ENCODE data around the gene HAO1.
"Not testable (repeated sequence)": the region's sequence is repeated elsewhere in the genome, so short reads cannot be mapped to it uniquely, and the experiment has no call there.

Gene HAO1
- 0 reads per million in 2 experiments for total RNA-seq

DNA sequence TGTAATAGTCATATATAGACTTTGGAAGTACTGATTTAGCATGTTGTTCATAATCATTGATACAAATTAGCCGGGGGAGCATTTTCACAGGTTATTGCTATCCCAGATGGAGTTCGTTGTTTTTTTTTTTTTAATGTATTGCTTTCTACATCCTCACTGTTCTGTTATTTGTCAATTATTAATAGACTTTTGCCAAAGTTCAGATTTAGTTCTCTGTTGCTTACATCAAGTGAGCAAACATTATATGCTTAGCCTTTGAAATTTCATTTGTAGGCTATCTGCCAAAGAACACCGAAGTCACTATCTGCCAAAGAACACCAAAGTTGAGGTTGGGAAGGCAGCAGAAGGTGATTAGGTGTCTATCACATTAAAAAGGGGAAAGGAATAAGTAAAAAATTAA is at the start of gene HAO1:
TSS of gene HAO1 (minus strand) at position 118 of the 400 bp plus-strand sequence. CDS start at position 82, 36 bp downstream.
- DNase-seq (ENCODE audit: low read depth), result no peak

DNA sequence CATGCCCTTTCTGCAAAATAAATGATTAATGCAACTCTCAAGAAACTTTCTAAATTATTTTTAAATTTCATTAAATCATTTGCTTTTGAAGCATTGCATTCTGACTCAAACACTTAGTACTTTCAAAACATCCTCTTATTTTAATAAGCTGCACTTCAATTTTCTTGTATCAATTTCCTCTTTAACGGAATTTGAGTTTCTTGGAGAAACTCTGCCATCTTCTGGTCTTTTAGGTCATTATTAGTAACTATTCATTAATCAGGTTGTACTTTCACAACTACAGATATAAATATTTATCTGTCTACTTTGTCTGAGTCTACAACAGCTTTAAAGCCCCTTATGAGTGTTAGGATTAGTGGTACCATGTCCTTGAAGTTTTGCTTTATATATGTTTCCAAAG is 49.1 kb upstream of the HAO1 start:
- no peak for DNase-seq (ENCODE audit: low read depth)

DNA sequence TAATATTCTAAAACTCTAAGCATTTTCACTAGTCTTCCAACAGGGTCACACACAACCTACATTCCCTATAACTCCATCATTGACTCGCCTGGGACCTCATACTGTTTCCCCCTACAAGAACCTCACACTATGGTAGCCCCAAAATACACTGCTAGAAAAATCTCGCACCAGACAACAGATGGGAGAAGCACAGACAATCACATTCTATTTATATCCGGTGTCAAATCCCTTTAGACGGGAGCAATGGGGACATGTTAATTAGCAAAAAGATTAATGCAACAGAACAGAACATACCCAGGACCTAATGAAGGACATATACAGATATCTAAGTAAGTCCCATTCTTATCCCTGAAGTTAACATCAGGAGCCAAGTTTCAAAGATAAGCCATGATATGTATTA is 45.7 kb upstream of the HAO1 start:
- DNase-seq (ENCODE audit: low read depth), result no peak

DNA sequence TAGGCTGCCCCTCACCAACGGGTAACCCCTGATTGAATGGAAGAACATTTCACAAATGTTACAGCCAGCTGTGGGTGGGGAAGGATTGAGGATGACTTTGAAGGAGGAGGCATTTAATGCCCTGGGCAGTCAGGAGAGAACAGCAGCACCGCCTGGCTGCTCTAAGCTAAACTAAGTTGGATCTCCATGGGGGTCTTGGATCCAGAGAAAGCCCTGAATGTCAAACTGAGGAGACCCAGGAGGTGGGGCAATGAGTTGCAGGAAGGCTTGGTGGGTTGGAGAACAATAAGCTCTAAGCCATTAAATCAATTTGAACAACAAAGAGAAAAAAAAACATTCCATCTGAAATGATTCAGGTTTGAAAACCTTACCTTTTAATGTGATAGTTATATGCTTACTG is 43.9 kb upstream of the HAO1 start:
- no peak for DNase-seq (ENCODE audit: low read depth)

DNA sequence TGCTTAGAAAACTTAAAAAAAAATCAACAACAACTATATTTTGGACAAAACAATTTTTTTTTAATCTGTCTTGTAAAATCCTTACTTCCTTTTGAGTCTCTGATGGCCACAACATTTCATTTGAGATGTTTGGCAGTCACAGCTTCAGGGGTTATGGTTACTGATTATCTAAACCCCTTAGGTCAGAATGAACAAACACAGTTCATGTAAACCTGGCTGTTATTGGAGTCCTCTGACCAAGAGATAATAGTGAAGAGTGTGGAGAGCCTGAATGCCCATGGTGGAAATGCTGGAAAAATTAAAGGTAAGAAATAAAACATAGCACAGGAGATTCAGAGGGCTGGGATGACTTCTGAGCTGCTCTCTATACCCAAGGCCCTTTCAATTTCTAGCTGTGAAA is 41.1 kb upstream of the HAO1 start:
- DNase-seq (ENCODE audit: low read depth), result no peak

DNA sequence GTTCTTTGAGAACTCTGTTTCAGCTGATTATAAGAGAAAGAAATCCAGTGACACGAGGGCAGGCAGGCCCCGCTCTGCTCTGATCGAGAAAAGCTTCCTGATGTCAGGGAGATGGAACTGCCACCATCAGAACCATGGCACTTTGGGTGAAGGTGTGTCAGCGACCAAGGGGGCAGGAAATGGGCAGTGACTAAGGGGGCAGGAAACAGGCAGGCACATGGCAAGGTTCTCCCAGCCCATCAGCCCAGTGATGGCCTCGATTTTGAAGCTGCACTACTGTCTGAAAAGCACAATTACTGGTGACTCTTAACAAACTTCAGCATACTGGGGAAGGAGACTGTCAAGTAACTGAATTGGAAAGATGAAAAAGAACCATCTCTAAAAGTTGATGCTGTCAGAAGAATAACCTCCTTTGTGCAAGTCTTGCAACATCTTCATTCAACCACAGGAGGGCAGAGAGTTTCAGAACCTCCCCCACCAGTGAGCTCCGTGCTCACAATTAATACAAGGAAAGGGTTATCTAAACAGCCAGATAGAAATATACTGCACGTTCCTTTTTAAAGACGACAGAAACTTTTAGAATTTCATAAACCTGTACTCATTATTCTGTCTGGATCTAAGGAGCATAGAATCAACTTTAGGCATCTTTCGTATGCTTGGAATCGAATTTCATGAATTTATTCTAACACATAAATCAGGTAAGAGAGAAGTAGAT is 40.2 kb upstream of the HAO1 start:
- no peak for DNase-seq (ENCODE audit: low read depth)

DNA sequence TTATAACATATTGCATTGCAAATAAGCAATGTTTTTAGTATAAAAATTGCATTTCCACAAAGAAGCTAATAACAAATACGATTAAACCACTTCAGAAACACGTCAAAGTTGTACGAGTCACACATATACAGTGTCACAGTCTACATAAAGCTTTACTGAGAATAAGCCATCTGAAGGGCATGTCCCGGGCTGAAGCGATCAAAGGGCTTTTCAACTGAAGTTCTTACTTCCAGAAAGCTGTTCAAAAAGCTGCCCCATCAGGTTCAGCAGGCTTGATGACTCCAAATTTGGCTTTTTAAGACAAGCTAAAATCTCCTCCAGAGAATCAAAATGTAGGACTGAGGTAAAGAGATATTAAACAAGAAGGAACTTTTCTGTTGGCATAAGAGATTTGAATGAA is 37.5 kb upstream of the HAO1 start:
- DNase-seq (ENCODE audit: low read depth), result no peak

DNA sequence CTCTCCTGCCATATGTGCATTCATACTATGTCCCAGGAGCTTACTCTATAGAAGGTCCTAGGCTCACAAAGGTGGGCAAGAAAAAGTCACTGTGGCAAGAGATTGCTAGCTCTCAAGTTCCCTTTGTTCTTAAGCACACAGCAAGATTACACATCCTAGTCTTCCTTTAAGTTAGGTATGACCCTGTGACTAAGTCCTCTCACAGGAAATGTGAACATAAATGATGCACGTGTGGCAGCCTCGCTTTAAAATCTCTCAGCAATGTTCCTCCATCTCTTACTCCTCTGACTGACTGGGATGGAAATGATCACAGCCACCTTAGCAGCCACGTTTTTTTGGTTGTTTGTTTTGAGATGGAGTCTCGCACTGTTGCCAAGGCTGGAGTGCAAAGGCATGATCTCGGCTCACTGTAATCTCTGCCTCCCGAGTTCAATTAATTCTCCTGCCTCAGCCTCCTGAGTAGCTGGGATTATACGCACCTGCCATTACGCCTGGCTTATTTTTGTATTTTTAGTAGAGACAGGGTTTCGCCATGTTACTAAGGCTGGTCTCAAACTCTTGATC is 35.7 kb upstream of the HAO1 start:
- no peak for DNase-seq (ENCODE audit: low read depth)

DNA sequence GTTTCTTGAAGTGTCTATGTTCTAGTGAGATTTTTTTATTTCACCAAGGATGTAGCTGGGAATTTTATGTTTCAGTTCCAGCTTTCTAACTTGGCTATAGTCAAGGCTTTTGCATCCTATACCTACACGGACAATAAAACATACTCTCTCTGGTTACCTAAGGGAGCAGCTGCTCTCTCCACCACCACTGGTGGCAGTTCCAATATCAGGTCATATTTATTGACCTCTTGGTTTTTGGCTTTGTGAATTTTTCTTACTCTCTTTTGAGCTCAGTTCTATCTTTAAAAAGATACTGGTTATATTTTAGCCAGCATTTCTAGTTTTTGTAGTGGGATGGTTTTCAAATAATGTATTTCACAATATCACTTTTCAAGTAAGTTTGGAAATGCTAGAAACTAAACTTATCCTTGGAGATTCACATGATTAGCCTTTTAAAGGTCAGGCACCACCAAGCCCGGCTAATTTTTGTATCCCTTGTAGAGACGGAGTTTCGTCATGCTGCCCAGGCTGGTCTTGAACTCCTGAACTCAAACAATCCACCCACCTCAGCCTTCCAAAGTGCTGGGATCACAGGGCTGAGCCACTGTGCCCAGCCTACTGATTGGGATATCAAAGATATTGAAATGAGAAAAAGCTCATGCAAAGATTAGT is 34.7 kb upstream of the HAO1 start:
- DNase-seq (ENCODE audit: low read depth), result no peak

DNA sequence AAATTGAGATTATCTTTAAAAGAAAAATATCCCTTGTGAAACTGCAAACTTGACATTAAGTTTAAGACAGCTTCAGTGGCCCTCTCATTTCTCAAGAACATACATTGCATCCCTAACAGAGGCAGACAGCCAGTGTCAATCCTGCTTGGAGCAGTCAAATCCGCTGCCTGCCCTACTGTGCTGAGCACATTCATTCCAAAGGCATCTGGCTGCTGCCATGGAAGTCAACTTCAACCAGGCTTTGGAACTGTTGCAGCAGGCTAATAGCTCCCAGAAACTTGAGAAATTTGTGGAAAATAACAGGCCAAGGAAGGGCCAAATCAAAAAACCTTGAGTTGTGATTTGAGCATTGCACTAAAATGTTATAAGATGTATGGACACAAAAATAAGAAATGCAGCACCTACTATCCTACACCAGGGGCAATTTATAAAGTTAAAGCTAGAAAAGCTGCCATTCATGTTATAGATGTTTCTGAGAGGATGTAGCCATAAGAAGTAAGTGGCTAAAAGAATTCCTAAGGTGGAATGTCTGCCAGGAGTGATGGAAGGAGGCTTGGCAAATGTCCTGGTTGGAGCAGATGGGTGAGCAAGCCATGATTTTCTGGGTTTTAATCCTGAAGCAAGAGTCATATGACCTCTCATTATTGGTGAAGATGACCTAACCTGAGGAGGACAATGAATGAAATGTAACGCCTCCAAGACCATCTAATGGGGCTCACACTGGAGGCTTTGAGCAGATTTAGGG is 31.4 kb upstream of the HAO1 start:
- no peak for DNase-seq (ENCODE audit: low read depth)

DNA sequence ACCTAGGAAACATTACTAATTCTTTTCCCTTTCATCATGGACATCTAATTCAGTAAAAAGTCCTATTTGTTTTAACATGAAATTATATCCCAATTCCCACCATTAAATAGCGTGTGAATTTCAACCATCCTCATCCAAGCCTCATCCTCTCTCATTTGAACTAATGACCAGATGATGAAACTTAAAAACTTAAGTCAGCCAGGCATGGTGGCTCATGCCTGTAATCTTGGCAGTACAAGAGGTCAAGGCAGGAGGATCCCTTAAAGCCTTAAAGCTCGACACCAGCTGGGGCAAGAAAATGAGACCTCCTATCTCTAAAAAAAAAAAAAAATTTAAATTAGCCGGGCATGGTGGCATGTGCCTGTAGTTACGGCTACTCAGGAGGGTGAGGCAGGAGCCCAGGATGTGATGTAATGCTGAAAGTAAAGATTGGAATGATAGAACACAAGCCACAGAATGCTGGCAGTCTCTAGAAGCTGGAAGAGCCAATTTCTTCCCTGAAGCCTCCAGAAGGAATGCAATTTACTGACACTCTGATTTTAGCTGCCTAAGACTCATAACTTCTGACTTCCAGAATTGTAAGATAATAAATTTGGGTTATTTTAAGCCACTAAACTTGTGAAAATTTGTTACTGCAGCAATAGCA is 27.1 kb upstream of the HAO1 start:
- DNase-seq (ENCODE audit: low read depth), result no peak

DNA sequence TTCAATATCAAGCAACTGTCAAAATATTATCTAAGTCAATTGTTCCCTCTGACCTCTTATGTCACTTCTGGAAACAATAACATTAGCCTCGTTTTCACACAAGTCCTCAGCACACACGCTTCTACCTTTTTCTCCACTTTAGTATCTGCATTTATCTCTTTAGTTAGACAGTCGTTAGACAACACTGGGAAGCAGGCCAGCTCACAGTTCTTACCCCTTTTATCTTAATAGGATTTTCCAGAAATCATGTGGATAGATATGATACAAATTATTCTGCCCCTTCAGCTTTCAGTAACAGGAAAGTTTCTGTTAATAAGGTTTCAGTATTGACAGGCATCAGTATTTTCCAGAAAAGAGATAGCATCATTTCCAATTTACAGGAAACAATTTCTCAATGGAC is 25.9 kb upstream of the HAO1 start:
- no peak for DNase-seq (ENCODE audit: low read depth)

DNA sequence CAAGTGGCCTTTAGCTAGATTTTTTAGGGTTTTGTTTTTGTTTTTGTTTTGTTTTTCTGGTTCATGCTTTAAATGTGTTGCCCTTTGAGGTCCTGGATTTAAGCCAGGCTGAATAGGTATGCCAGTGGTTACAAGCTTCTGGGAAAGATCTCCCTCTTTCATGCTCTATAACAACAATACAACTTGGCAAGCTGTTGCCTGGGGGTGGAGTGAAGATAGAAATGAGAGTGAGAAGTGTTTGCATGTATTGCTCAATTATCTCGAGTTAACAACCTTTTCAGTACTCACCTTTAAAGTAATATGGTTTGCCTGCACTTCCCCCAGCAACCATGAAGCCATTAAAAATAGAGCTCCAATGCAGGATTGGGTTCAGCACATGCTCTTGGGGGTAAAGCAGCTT is 19.2 kb upstream of the HAO1 start:
- DNase-seq (ENCODE audit: low read depth), result no peak

DNA sequence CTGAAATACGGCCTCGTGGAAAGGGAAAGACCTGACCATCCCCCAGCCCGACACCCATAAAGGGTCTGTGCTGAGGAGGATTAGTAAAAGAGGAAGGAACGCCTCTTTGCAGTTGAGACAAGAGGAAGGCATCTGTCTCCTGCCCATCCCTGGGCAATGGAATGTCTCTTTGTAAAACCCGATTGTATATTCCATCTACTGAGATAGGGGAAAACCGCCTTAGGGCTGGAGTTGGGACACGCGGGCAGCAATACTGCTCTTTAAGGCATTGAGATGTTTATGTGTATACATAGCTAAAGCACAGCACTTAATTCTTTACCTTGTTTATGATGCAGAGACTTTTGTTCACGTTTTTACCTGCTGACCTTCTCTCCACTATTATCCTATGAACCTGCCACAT is 16.3 kb upstream of the HAO1 start:
- not testable (repeated sequence) for DNase-seq (ENCODE audit: low read depth)

DNA sequence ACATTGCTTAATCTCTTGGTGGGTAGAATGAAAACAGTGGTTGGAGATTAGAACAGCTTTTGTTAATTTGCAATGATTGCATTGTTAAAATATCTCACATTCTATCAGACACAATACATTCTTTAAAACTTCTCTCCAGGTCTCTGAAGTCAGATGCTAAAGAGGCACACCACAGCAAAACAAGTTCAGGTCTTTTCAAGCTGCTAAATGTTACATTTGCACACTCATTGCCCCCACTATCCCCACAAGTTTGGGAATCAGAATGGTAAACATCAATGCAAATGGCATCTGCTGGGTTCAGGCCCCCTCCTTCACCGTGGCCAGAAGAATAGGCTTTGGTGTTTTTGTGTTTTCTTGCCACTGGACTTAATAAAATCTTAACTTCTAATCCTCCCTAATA is 10.1 kb upstream of the HAO1 start:
- no peak for DNase-seq (ENCODE audit: low read depth)

DNA sequence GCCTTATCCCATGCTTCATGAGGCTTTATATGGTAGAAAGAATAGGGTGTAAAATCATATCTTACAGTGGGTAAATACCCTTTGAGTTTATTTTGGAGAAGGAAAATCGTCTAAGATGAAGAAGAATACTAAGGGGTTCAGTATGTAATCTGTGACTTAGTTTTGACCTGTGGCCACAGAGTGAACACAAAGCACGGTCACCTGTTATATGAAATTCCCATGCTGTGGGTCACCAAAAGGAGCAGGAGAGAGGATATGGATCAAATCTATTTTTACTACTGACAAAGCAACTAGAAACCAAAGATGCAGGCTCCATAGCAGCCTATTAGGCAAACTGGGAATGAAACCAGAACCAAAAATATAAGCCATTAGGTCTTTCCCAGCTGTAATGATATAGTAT is 3.6 kb upstream of the HAO1 start:
- DNase-seq (ENCODE audit: low read depth), result no peak

DNA sequence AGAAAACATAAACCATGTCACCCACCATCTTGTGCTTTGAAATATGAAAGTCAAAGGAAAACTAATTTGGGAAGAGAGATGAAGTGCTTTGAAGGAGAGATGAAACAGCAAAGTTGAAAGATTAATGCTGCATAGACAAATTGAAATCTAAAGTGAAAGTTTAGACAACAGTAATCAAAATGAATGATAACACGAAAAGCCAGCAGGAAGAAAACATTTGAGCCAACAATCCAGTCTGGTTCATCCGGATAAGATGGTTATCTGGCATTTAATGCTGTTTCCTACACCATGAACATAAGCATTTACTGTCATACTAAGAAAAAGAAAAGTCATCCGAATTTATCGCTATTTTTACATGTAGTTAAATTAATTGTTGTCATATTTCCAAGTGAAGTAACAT is 595 bp downstream of the HAO1 start:
- DNase-seq (ENCODE audit: low read depth), result no peak

DNA sequence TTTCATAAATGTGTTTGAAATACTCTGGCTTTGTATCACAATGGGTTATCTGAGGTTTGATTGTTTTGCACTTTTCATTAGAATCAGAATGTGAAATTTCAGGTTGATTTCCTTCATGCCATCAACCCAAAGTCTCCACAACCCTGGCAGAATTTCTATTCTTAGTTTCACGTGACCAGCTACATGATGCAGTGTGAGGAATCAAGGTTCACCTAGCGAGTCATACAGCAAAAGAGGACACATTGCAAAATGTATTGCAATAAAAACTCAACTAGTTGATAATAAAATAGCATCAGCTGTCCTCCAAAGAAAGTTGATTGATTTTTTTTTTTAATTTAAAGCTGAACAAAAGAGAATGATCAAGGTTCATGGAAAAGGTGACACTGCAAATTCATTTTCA is 2.2 kb downstream of the HAO1 start:
- DNase-seq (ENCODE audit: low read depth), result no peak

DNA sequence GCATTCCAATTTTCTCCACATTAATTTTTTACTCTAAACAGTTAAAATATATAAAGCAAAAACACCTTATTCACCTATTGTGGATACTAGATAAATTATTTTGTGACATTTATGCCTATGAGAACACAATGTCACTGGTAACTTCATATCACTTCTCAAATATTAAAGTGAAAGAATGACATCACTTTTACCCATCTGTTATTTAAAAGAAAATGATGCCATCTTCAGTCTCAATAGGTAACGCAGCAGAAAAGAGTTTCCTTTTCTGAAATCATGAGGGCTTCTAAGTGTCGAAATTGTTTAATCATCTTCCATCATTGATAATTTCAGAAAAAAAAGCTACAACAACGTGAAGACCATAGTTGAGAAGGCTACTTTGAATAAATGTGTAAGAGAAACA is 2.9 kb downstream of the HAO1 start:
- no peak for DNase-seq (ENCODE audit: low read depth)

DNA sequence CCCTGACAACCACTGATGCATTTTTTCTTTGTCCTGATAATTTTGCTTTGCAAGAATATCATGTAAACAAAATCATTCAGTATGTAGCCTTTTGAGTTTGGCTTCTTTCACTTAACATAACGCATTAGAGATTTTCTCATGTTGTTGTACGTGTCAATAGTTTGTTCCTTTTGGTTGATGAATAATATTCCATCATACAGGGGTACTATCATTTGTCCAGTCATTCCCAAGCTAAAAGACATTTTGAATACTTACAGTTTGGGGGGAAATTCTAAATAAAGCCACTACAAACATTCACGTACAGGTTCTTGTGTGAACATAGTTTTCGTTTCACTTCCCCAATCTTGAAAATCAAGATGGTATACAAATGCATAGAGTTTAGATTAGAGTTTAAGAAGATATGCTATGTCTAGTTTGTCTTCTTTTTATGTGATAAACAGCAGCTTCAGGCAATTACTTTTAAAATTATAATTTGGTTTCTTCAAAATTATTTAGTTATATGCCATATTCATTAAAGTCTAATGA is 5.2 kb downstream of the HAO1 start:
- DNase-seq (ENCODE audit: low read depth), result no peak

DNA sequence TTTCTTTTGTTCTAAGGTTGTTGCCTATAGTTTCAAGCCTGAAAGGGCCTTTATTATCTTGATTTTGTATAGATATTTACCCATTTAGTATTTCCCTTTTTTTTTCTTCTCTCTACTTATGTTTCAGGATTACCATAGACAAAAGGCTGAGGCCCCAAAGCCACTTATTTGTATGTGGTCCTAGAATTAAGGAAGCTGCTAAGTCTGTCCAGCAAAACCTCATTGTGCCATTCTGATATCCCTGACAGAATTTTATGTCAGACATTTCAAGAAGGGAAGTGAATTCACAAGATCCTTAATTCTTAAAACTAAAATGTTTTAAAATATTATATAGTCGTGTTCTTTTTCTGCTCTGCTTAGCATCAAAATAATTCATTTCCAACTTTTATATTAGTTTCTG is 6.9 kb downstream of the HAO1 start:
- no peak for DNase-seq (ENCODE audit: low read depth)

DNA sequence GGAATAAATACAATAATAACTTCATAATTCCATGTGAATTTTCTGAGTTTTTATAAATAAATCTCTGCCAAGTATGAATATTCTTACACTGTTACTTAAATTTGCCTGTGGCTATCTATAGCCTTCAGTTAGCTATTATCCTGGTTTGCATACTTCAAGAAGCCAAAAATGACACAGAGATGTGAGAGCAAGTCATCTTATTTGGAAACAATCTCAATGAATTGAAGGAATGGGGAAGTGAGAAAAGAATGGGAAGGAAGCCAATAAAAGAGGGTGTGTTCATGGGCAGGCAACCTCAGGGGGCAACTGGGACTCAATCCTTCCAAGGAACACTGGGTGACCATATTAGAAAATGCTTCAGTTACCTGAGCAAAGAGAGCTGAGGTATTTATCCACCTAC is 9.9 kb downstream of the HAO1 start:
- no peak for DNase-seq (ENCODE audit: low read depth)

Measured in T follicular helper cell (primary cell).